SW480 (cell line): Measurements from ENCODE around the gene ADAM33.

ENCODE experiments used
- DNase-seq: peaks from one replicate; pipeline ENCODE4 v3.0.0-alpha.2; 2016; ENCODE audit warnings: low spot score

ADAM33 gene

GRCh38 chr20:3646651-3647050 is 35.2 kb downstream of the ADAM33 start:
- peak; percentile 77 for DNase-seq

DNA sequence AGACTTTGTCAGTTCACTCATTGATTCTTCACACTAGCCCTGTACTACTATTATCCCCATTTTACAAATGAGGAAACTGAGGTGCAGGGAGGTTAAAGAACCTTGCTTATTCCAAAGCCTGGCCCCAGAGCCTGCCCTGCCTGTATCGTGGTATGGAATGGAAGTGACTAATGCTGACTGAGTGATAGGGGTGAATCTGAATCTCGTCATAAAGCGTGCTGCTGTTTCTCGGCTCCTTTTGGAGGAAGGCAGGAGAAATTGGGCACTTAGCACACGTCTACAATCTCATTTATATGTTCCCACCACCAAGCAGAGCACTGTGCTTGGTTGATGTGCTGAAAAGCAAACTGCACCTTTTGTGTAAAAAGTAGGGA is 35.8 kb downstream of the ADAM33 start:
- no peak for DNase-seq

- no peak for DNase-seq
Observed at GRCh38 chr20:3645309-3646066, 36.3 kb downstream of the ADAM33 start.

DNA sequence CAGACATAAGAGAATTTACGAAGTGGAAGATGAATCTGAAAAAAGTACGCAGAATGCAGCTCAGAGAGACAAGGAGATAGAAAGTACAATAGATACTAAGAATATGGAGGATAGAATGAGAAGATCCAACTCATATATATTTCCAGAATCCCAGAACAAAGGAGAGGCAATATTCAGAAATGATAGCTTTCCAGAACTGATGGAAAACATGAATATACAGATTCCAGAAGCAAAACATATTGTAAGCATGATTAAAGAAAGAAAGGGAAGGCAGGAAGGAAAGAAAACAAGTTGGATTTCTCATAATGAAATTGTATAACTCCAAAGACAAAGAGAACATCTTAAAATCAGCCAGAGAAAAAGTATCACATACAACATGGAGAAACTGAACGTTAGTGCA is 41.6 kb downstream of the ADAM33 start:
- no peak for DNase-seq

DNA sequence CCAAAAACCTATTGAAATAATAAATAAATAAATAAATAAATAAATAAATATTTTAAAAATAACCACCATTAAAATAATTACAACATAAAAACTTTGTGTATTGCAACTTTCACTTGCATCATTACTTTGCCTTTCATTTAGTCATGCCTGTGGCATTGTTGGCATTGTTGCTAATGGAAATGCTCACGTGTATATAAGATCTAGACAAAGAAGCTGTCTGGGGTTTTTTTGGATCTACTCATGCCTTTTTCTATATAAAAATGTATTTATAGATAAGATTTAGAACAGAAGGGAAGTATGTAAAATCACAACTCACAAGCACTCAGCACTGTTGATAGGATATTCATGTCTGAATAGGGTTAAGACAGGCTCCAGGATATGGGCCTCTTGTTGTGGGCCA is 46.5 kb downstream of the ADAM33 start:
- no peak for DNase-seq

DNA sequence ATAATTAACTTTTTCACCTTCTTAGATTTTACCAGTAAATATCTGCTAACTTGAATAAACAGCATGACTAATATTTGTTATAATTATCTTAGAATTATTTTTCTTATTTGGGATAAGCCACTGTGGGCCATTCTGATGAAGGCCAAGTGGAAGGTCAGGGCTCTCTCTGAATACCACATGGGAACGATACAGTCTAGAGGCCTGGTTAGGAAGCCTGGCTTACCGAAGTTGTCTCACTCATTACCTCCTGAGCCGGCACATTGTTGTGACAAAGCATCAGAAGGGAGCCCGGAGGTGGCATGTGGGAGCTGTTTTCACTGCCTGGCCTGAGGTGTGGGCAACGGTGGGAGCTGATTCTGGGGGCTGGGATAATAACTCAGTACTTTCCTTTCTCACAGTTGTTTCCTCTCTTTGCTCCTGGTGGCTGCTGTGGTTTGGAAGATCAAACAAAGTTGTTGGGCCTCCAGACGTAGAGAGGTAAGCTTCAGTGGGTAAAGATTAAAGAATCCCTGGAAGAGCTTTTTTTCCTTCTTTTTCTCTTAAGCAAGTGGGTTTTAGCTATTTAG is 47.8 kb downstream of the ADAM33 start:
- DNase-seq, result no peak

DNA sequence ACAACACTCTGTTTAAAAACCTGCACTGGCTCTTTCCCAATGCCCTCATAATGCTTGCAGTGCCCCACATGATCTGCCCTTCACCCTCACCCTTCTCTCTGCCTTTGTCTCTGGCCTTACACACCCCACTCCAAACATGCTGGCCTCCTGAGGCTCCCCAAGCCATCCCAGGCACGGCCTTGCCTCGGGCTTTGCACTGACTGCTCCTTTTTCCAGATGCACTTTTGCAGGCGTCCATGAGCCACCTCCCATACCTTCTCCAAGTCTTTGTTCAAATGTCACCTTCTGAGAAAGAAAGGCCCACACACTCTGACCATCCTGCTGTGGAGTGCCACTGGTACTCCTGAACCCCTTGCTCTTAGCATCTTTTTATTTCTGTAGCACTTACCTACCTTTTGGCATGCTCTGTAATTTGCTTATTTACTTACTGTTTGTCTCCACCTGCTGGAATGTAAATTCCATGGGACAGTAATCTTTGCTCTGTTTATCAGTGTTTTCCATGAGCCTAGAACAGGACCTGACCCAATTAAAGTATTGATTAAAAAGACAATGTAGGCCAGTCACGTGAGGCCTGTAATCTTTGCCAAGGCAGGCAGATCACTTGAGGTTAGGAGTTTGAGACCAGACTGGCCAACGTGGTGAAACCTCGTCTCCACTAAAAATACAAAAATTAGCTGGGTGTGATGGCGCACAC is 49.4 kb downstream of the ADAM33 start:
- peak; percentile 17 for DNase-seq

GRCh38 chr20:3631534-3631933 is 50.3 kb downstream of the ADAM33 start:
- DNase-seq, result no peak

DNA sequence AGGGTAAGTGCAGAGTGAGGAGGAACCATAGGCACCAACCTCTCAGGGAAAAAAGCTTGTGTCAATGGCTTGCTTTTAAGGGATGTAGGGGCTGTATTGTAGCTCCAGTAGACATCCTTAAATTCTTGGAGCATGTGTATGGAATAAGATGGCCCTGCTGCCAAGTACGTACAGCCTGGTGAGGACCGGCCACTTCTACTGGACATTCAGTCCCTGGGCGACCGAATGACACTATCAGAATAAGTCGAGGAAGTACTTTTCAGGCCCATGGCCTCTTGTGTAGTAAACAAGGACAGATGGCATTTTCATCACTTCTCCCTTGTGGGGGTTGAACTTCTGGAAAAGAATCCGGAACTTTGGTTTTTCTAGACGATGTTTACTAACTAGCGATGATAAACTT is 51.4 kb downstream of the ADAM33 start:
- DNase-seq, result no peak

- no peak for DNase-seq
Observed at GRCh38 chr20:3629893-3630292, 51.9 kb downstream of the ADAM33 start.

DNA sequence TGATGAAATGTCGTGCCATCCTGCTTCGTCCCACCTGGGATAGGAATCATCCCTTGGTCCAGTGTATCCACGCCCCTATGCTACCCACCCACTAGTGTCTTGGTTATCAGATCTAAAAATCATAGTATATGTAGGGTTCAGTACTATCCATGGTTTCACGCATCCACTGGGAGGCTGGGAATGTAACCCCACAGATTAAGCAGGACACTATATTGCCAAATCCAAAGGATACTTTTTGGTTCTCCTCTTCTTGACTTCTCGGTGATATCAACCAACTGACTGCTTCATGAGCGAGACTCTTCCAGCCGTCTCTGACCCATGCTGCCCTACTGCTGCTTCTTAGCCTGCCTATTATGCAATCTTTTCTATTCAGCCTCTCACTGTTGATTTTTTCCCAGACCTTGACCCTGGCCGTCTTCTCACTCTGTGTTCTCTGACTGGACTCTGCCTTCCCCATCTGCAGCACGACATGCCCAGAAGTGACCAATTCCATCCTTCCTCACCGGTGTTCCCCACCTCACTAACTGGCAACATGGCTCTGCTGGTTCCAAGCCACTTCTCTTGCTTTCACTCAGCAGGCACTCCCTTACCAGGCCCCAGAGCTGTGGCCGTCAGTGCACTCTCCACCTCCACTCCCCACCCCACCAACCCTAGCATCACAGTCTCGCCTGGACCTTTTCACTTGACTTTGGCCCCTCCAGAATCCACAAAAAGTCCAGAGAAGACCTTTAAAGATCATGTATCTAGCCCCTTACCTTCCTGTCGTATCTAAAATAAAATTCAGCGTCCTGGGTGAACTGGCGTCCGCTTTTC is 53.1 kb downstream of the ADAM33 start:
- DNase-seq, result no peak

DNA sequence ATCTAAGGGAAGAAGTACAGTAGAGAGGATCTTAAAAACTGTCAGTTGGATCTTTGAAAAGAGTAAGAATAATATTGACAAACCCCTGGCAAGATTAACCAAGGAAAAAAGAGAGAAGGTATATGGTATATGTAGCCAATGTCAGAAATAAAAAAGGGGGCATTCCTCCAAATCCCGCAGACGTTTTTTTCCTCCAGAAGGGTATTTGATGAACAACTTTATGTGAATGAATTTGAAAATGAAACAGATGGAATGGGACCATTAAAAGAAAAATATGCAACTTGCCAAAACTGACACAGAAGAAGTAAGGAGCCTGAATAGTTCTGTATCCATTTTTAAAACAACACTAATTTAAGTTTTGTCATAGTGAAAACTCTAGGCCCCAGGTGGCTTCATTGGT is 54.3 kb downstream of the ADAM33 start:
- DNase-seq, result no peak

- DNase-seq, result no peak
Observed at GRCh38 chr20:3622406-3622805, 59.4 kb downstream of the ADAM33 start.

GRCh38 chr20:3621111-3621510 is 60.7 kb downstream of the ADAM33 start:
- DNase-seq, result no peak
